ENCODE results near the gene LRRC75A.

Gene LRRC75A

GRCh38 chr17:16461606-16461866 lies 30.5 kb downstream of the LRRC75A start:
- H3K4me3 ChIP-seq (ENCODE audit: low read length): no peak overlapping the region
- no peak for DNase-seq (ENCODE audit: low read depth)
- TF ChIP-seq, protein P1, sequence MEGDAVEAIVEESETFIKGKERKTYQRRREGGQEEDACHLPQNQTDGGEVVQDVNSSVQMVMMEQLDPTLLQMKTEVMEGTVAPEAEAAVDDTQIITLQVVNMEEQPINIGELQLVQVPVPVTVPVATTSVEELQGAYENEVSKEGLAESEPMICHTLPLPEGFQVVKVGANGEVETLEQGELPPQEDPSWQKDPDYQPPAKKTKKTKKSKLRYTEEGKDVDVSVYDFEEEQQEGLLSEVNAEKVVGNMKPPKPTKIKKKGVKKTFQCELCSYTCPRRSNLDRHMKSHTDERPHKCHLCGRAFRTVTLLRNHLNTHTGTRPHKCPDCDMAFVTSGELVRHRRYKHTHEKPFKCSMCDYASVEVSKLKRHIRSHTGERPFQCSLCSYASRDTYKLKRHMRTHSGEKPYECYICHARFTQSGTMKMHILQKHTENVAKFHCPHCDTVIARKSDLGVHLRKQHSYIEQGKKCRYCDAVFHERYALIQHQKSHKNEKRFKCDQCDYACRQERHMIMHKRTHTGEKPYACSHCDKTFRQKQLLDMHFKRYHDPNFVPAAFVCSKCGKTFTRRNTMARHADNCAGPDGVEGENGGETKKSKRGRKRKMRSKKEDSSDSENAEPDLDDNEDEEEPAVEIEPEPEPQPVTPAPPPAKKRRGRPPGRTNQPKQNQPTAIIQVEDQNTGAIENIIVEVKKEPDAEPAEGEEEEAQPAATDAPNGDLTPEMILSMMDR (conservative IDR thresholded peaks at IDR 0.05; ENCODE audit: low read length): no peak

- TF ChIP-seq, protein P1 (conservative IDR thresholded peaks at IDR 0.05; ENCODE audit: low read length): no peak
- H3K4me3 ChIP-seq (ENCODE audit: low read length): no peak overlapping the region
- no peak for DNase-seq (ENCODE audit: low read depth)
These were observed 31.0 kb downstream of the LRRC75A start for GRCh38 chr17:16460796-16461605.

GRCh38 chr17:16459855-16460550 lies 32.0 kb downstream of the LRRC75A start:
- DNase-seq (ENCODE audit: low read depth): no peak
- no peak overlapping the region for H3K4me3 ChIP-seq (ENCODE audit: low read length)
- TF ChIP-seq, protein P1 (conservative IDR thresholded peaks at IDR 0.05; ENCODE audit: low read length): no peak

DNA sequence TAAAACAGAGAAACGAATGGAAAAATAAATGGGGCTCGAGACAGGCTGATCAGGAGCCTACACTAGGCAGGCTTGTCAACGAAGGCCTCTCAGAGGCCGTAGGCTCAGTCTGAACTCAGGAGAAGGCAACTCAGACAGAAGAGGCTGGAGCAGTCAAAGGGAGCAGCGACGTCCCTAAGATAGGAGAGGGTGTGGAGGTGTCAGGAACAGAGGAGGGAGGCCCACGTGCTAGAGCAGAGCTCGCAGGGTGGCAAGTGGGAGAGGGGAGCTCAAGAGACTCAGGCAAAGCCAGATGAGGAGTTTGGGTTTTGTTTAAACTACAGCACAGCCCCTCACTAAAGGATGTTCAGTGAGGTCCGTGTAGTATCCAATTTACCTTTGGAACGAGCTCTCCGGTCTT lies 32.7 kb downstream of the LRRC75A start:
- DNase-seq (ENCODE audit: low read depth): no peak
- H3K4me3 ChIP-seq (ENCODE audit: low read length): no peak overlapping the region
- TF ChIP-seq, protein P1 (conservative IDR thresholded peaks at IDR 0.05; ENCODE audit: low read length): no peak

DNA sequence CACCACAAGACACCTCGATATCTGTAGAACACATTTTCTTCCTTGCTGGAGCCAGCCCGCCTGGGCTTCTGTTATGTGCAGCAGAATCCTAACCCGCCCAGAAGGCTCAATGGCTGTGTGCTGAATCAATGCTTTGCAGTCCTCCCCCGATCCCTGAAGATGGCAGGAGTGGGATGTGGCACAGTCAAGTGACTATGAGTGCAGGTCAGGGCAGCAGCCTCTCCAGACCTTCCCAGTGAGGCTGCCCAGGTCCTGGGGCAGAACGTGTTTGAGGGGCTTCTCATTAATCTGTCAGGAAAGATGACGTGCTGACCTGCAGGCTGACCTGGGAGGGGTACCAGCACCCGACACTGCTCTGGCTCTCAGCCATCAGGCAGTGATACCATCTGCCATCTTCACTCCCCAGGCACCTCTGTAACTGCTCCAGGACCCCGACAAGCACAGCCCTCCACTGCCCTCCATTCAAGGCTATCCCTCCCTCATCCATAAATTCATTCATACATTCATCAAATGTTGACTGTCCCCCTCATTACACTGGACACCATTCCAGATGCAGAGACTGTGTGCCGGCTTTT lies 35.2 kb downstream of the LRRC75A start:
- DNase-seq (ENCODE audit: low read depth): no peak
- TF ChIP-seq, protein P1 (conservative IDR thresholded peaks at IDR 0.05; ENCODE audit: low read length): no peak
- no peak overlapping the region for H3K4me3 ChIP-seq (ENCODE audit: low read length)

DNA sequence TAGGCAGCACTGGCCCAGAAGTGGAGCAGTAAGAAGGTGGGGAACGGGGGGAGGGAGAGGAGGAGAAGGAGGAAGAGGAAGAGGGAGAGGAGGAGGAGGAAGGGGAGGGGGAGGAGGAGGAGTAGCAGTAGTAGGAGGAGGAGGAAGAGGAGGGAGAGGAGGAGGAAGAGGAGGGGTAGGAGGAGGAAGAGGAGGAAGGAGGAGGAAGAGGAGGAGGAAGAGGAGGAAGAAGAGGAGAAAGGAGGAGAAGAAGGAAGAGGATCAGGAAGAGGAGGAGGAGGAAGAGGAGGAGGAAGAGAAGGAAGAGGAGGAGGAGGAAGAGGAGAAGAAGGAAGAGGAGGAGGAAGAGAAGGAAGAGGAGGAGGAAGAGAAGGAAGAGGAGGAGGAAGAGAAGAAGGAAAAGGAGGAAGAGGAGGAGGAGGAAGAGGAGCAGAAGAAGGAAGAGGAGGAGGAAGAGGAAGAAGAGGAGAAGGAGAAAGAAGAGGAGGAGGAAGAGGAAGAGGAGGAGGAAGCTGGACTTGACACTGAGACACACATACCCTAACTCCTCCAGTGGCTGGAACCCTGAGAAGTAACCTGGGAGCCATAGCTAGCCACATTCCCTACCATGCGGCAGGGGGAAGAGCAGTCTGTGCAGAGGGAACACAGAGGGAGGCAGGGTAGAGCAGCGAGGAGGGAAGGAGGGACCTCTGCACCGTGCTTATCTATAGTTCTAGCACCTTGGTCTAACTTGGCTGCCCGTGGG lies 35.8 kb downstream of the LRRC75A start:
- no peak overlapping the region for H3K4me3 ChIP-seq (ENCODE audit: low read length)
- no peak for DNase-seq (ENCODE audit: low read depth)
- TF ChIP-seq, protein P1 (conservative IDR thresholded peaks at IDR 0.05; ENCODE audit: low read length): no peak

All from AG10803 (cell line).